Ishikawa (cell line): ENCODE measurements around the gene SRP54.

ENCODE experiments used
- CREB1 ChIP-seq: IDR thresholded peaks from 2 replicates; pipeline ENCODE4 v1.6.1; 2012; ENCODE audit warnings: low read depth
- FOXM1 ChIP-seq: IDR thresholded peaks from 2 replicates; pipeline ENCODE4 v1.6.1; 2012; ENCODE audit warnings: low read depth, borderline replicate concordance
- MAX ChIP-seq: IDR thresholded peaks from 2 replicates; pipeline ENCODE4 v1.6.1; 2012
- NFIC ChIP-seq: IDR thresholded peaks from 2 replicates; pipeline ENCODE4 v1.6.1; 2012
- RAD21 ChIP-seq: IDR thresholded peaks from 2 replicates; pipeline ENCODE4 v1.6.1; 2012; ENCODE audit warnings: low read depth
- REST ChIP-seq: IDR thresholded peaks from 2 replicates; pipeline ENCODE4 v1.6.1; 2012; ENCODE audit warnings: low read depth, mild to moderate bottlenecking
- TAF1 ChIP-seq: IDR thresholded peaks from 2 replicates; pipeline ENCODE4 v1.6.1; 2012; ENCODE audit warnings: low read depth, mild to moderate bottlenecking
- TCF12 ChIP-seq: IDR thresholded peaks from 2 replicates; pipeline ENCODE4 v1.6.1; 2012; ENCODE audit warnings: low read depth
- YY1 ChIP-seq: IDR thresholded peaks from 2 replicates; pipeline ENCODE4 v1.6.1; 2012; ENCODE audit warnings: low read depth

- TF ChIP-seq CREB1 (no peak), TCF12 (no peak), RAD21 (no peak), YY1 (no peak), NFIC (no peak), REST (no peak), TAF1 (no peak), FOXM1 (no peak), MAX (no peak)
Measured at GRCh38 chr14:34944744-34945143, 38.0 kb upstream of the SRP54 start.
